WTC11 (cell line): Measurements from ENCODE around the gene PLS1. TPM values are rescaled to one million over a fixed set of nuclear protein-coding genes. Genes with fewer than 3 reads are reported as not detected.

Experiments used
- ATAC-seq: fragments of 200-7000 bp; cut with Tn5 transposase; 2 replicates; pipeline ENCODE4 v1.10.0; 2021; ENCODE audit warnings: mild to moderate bottlenecking, moderate library complexity
- CTCF ChIA-PET: fragments of 300-600 bp; sonication (Branson Sonifier 250); formaldehyde crosslinking; loops from one replicate; lab custom pipeline; 2021; ENCODE audit warnings: antibody characterized with exemption; lab: Charles Lee
- POLR2A ChIA-PET: fragments of 350-600 bp; sonication (Branson Sonifier 250); formaldehyde crosslinking; loops from one replicate; lab custom pipeline; 2021; ENCODE audit warnings: antibody characterized with exemption; lab: Charles Lee
- DNase-seq: peaks from one replicate; pipeline ENCODE4 v3.0.0; 2021; ENCODE audit warnings: low spot score
- H3K27ac Mint-ChIP-seq: 2 replicates; pipeline ENCODE4 v1.8.0; 2021; ENCODE audit warnings: mixed read lengths
- H3K27me3 Mint-ChIP-seq: 2 replicates; pipeline ENCODE4 v1.8.0; 2021; ENCODE audit warnings: low read depth, mild to moderate bottlenecking, moderate library complexity, mixed read lengths
- H3K36me3 Mint-ChIP-seq: 2 replicates; pipeline ENCODE4 v1.8.0; 2021; ENCODE audit warnings: mixed read lengths
- H3K4me1 Mint-ChIP-seq: 2 replicates; pipeline ENCODE4 v1.8.0; 2022; ENCODE audit warnings: mixed read lengths
- H3K4me3 Mint-ChIP-seq: 2 replicates; pipeline ENCODE4 v1.8.0; 2021; ENCODE audit warnings: mild to moderate bottlenecking, moderate library complexity, mixed read lengths
- H3K9me3 Mint-ChIP-seq: 2 replicates; pipeline ENCODE4 v1.8.0; 2021; ENCODE audit warnings: mixed read lengths
- ATF2 ChIP-seq: sonication (generic); formaldehyde crosslinking; IDR thresholded peaks from 2 replicates; pipeline ENCODE4 v1.8.1; 2022; ENCODE audit warnings: low read depth, missing genetic modification reagents, borderline replicate concordance
- EMX1 ChIP-seq: fragments of 250-450 bp; sonication (Bioruptor Pico); IDR thresholded peaks from 2 replicates; pipeline ENCODE4 v1.8.0; 2021; ENCODE audit warnings: mild to moderate bottlenecking
- ERG ChIP-seq: fragments of 250-450 bp; sonication (Bioruptor Pico); IDR thresholded peaks from 2 replicates; pipeline ENCODE4 v1.8.0; 2021; ENCODE audit warnings: mild to moderate bottlenecking
- JAZF1 ChIP-seq: fragments of 250-450 bp; sonication (Bioruptor Pico); IDR thresholded peaks from 2 replicates; pipeline ENCODE4 v1.9.0; 2021; ENCODE audit warnings: moderate library complexity, mild to moderate bottlenecking, inconsistent platforms
- MAX ChIP-seq: sonication (generic); formaldehyde crosslinking; IDR thresholded peaks from 2 replicates; pipeline ENCODE4 v1.8.0; 2022; ENCODE audit warnings: mild to moderate bottlenecking, missing genetic modification reagents
- MLX ChIP-seq: sonication (generic); formaldehyde crosslinking; IDR thresholded peaks from 2 replicates; pipeline ENCODE4 v1.8.1; 2023; ENCODE audit warnings: mild to moderate bottlenecking, missing genetic modification reagents, moderate library complexity
- NFATC4 ChIP-seq: fragments of 250-450 bp; sonication (Bioruptor Pico); IDR thresholded peaks from 2 replicates; pipeline ENCODE4 v1.9.0; 2021; ENCODE audit warnings: mild to moderate bottlenecking
- NR3C1 ChIP-seq: sonication (generic); formaldehyde crosslinking; conservative IDR thresholded peaks from 2 replicates; pipeline ENCODE4 v1.8.1; 2023; ENCODE audit warnings: low read depth, mild to moderate bottlenecking, missing genetic modification reagents
- SMAD3 ChIP-seq: sonication (generic); formaldehyde crosslinking; IDR thresholded peaks from 2 replicates; pipeline ENCODE4 v1.8.0; 2022; ENCODE audit warnings: missing genetic modification reagents, mild to moderate bottlenecking, borderline replicate concordance
- SP1 ChIP-seq: sonication (generic); formaldehyde crosslinking; conservative IDR thresholded peaks from 2 replicates; pipeline ENCODE4 v1.8.1; 2022; ENCODE audit warnings: missing genetic modification reagents
- STAT6 ChIP-seq: sonication (generic); formaldehyde crosslinking; conservative IDR thresholded peaks from 2 replicates; pipeline ENCODE4 v1.8.1; 2023; ENCODE audit warnings: mild to moderate bottlenecking, low read depth, missing genetic modification reagents, moderate library complexity
- TEAD4 ChIP-seq: sonication (generic); formaldehyde crosslinking; IDR thresholded peaks from 2 replicates; pipeline ENCODE4 v1.8.0; 2022; ENCODE audit warnings: mild to moderate bottlenecking, missing genetic modification reagents
- ZBTB43 ChIP-seq: sonication (generic); formaldehyde crosslinking; IDR thresholded peaks from 2 replicates; pipeline ENCODE4 v1.8.1; 2023; ENCODE audit warnings: mild to moderate bottlenecking, missing genetic modification reagents
- ZNF317 ChIP-seq: sonication (generic); formaldehyde crosslinking; IDR thresholded peaks from 2 replicates; pipeline ENCODE4 v1.8.1; 2023; ENCODE audit warnings: low read depth, mild to moderate bottlenecking, moderate library complexity, missing genetic modification reagents, borderline replicate concordance
- ZNF416 ChIP-seq: fragments of 250-450 bp; sonication (Bioruptor Pico); IDR thresholded peaks from 2 replicates; pipeline ENCODE4 v1.9.0; 2021; ENCODE audit warnings: mild to moderate bottlenecking, inconsistent platforms
- ZNF512 ChIP-seq: sonication (generic); formaldehyde crosslinking; IDR thresholded peaks from 2 replicates; pipeline ENCODE4 v1.8.1; 2022; ENCODE audit warnings: missing genetic modification reagents, borderline replicate concordance
- ZSCAN18 ChIP-seq: fragments of 250-450 bp; sonication (Bioruptor Pico); IDR thresholded peaks from 2 replicates; pipeline ENCODE4 v2.1.2; 2022; ENCODE audit warnings: mild to moderate bottlenecking, moderate library complexity
- total RNA-seq: library from RNA; stranded (reverse); gene quantifications from 3 replicates; pipeline ENCODE4 v1.2.3, GENCODE V29; 2021

The PLS1 gene
- total RNA-seq, 1 experiment from 2014 or later: 26.4 TPM

- H3K27ac Mint-ChIP-seq: no peak overlapping the region
- no peak overlapping the region for H3K4me3 Mint-ChIP-seq
- TF ChIP-seq ZNF512 (CRISPR knock-in tag): no peak
- no peak for TF ChIP-seq ZNF416 (CRISPR knock-in tag)
- no peak for TF ChIP-seq TEAD4 (CRISPR knock-in tag)
- TF ChIP-seq STAT6 (CRISPR knock-in tag): no peak
- no peak for TF ChIP-seq SMAD3 (CRISPR knock-in tag)
- TF ChIP-seq NFATC4 (CRISPR knock-in tag): no peak
- TF ChIP-seq SP1: no peak
- no peak for TF ChIP-seq ZNF317 (CRISPR knock-in tag)
- no peak for TF ChIP-seq ZBTB43
- TF ChIP-seq ATF2 (CRISPR knock-in tag): no peak
- no peak for TF ChIP-seq EMX1 (CRISPR knock-in tag)
- no peak for TF ChIP-seq MLX
- H3K9me3 Mint-ChIP-seq: no peaks in the 10 kb centered on the region
- ATAC-seq (no peak), DNase-seq (no peak)
- CTCF ChIA-PET: no interaction called here
- H3K4me1 Mint-ChIP-seq: no peaks in the 10 kb centered on the region
- peaks cover 3% of the 10 kb centered on the region for H3K36me3 Mint-ChIP-seq
- no peaks in the 10 kb centered on the region for H3K27me3 Mint-ChIP-seq
- POLR2A ChIA-PET: no interaction called here
Measured at GRCh38 chr3:142693136-142693853, 97.1 kb downstream of the PLS1 start.

- TF ChIP-seq ZSCAN18 (CRISPR knock-in tag) (no peak), JAZF1 (CRISPR knock-in tag) (no peak), ERG (CRISPR knock-in tag) (no peak), NR3C1 (CRISPR knock-in tag) (no peak), MAX (CRISPR knock-in tag) (no peak)
- Mint-ChIP-seq H3K27ac (no peak overlapping the region), H3K27me3 (no peaks in the 10 kb centered on the region), H3K9me3 (no peaks in the 10 kb centered on the region), H3K36me3 (no peaks in the 10 kb centered on the region), H3K4me3 (no peak overlapping the region), H3K4me1 (no peaks in the 10 kb centered on the region)
- ATAC-seq (no peak), DNase-seq (no peak)
- POLR2A ChIA-PET: no interaction called here
- CTCF ChIA-PET: no interaction called here
Measured at GRCh38 chr3:142694225-142694624, 98.0 kb downstream of the PLS1 start.
